NT2/D1 (cell line): ENCODE results near the gene FAM167B.

Experiments
- SUZ12 ChIP-seq: IDR thresholded peaks from 2 replicates; pipeline ENCODE4 v1.6.1; 2011; ENCODE audit not compliant: insufficient read length, insufficient read depth; ENCODE audit errors: extremely low read depth
- YY1 ChIP-seq: IDR thresholded peaks from 2 replicates; pipeline ENCODE4 v1.6.1; 2011; ENCODE audit not compliant: insufficient read length, insufficient read depth
- ZNF274 ChIP-seq: IDR thresholded peaks from 2 replicates; pipeline ENCODE4 v1.6.1; 2011; ENCODE audit warnings: mild to moderate bottlenecking, low read depth, low read length

GRCh38 chr1:32274646-32275340 lies 27.8 kb downstream of the FAM167B start:
- TF ChIP-seq YY1 (no peak), ZNF274 (no peak), SUZ12 (no peak)
